HG03108 (cell line): ENCODE results near the gene NEDD4.
"Not testable (repeated sequence)": the region's sequence is repeated elsewhere in the genome, so short reads cannot be mapped to it uniquely, and the experiment has no call there.

ENCODE experiments used
- ATAC-seq: cut with Tn5 transposase; IDR thresholded peaks from one replicate; pipeline ENCODE4 v1.9.1; 2021; ENCODE audit warnings: moderate library complexity; ENCODE audit not compliant: unreplicated experiment

The NEDD4 gene

GRCh38 chr15:56006371-56006770 lies 13.0 kb upstream of the NEDD4 start:
- not testable (repeated sequence) for ATAC-seq

DNA sequence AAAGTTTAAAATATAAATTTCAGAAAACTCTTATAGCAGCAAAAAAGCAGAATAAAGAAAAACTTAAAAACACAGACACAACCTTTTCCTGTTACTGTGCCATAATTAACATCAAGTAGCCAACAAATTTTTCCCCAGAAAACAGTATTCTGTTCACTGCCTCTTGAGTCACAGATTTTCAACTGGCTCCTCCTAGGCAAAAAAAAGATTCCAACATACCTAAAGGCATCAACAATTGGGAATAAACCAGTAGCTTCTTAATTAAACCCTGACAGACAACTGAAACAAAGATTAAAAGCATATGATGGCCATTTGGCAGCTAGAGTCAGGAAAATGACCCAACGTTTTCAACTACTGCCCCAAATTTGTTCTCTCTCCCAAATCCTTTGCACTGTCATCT lies 10.9 kb upstream of the NEDD4 start:
- ATAC-seq: not testable (repeated sequence)

DNA sequence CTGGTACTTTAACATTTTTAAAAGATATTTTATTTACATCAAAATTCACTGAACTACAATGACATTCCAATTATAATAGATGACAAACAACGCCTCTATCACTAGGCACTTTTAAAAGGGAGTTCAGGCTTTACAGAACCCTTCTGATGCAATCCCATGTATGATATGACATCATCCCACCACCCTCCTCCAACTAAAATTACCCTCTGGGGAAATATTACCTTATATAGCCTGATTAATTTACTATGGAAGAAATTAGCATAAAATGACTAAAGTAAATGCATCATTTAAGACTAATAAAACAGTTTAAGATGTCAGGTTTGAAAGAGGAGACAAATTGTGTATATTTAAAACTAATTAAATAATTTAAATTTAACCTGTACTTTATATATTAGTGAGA lies 10.4 kb upstream of the NEDD4 start:
- ATAC-seq: not testable (repeated sequence)

DNA sequence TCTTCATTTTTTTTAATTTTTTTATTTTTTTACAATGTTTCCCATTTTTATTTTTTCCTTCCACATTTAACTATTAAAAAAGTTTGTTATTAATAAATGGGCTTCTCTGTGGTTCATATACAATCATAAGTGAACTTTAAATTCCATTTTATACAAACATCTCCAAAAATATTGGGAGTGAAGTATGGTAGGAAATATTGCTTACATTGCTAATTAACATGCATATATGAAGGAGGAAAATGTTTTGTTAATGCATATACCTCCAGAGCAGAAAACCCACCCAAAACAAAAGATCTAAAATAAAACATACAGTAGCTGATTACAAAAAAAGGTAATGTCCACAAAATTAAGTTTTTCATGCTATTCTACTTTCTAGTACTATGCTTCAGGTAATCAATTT lies 9.9 kb upstream of the NEDD4 start:
- not testable (repeated sequence) for ATAC-seq

DNA sequence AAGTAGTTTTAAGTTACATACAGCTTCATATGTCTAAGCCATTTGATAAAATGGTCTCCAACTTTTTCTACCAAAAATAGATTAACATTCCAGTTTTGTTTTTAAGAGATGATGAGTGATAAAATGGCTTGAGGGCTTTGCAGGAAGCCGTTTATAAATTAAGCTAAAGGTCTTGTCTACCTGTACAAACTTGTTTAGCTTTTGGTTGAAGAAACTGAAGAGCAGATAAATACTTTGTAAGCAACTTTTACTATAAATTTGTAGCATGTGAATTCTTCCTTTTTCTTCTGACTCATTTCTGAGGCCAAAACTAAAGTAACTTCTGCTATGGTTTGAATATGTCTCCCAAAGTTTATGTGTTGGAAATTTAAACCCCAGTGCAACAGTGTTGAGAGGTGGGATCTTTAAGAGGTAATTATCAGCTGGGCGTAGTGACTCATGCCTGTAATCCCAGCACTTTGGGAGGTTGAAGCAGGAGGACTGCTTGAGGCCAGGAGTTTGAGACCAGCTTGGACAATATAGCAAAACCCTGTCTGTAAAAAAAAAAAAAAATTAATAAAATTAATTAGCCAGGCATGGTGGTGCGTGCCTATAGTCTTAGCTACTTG lies 8.2 kb upstream of the NEDD4 start:
- ATAC-seq: no peak

DNA sequence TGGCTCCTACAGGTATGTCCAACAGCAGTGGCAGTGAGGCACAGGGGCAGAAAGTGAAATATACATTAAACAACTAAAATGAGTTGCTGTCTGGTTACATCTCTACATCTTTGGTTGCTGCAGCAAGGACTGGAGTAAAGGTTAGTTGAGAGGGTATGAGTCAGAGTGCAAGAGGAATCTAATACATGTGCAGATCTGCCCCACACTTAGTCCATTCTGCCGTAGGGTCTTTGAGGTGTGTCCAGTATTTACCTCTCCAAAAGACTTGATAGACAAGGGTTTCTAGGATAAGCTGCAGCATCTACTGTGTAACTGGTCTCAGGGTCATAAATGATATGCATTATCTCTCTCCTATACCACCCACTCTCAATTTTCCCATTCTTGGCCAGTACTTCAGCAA lies 6.2 kb upstream of the NEDD4 start:
- ATAC-seq: no peak

- ATAC-seq: no peak
Observed at GRCh38 chr15:55998478-55998877, 5.1 kb upstream of the NEDD4 start.

GRCh38 chr15:55993804-55994560 lies 570 bp upstream of the NEDD4 start:
- ATAC-seq: no peak

DNA sequence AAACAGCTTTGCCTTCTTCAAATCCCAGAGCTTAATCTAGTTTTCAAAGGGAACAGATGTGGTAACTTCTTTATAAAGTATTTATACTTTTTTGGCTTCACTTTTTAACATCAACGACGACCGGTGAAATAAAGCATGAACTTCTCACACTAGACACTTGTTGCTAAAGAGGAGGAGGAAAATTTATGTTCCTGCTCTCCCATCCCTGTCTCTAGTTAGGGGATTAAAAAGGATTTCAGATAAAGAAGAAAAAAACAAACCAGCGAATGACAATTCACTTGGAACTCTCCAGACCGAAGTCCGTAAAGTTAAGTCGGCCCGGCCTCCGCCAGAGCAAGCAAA lies 672 bp downstream of the NEDD4 start:
- ATAC-seq: no peak

- ATAC-seq: no peak
Observed at GRCh38 chr15:55991802-55992768, 1.3 kb downstream of the NEDD4 start.

DNA sequence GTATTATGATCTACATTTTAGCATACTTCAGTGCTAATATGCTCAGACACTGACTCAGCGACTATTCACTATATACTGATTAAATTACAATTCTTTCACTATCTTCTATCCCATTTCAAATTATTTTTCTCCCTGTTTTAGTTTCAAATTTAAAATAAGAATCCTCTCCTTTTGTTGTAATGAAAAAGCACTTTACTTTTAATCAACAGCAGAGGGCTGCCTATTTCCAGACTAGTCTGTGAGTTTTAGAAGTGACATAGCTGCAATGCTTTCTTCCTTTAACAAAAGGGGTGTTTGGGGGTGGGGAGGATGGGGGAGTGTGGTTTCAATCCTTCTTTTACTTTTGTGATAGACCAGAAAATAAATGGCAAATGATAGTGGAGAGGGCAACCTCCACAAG lies 2.4 kb downstream of the NEDD4 start:
- no peak for ATAC-seq

DNA sequence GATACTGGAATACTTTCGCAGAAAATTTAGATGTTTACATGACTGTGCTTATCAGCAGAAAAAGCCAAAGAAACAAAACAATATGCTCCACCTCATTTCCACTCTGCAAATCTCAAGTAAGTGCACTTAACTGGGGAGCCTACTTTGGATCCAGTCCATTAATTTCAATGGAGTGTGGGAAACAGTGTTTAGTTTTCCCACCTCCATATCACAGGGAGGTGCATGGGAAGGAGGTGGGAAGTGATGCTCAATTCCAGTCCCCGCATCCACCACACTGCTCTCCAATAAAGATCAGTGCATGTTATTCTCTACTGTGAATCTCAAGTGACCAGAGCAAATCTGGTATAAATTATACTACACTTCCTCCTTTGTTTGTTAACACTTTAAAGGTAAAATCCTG lies 2.9 kb downstream of the NEDD4 start:
- no peak for ATAC-seq

- no peak for ATAC-seq
Observed at GRCh38 chr15:55989383-55989782, 4.0 kb downstream of the NEDD4 start.

DNA sequence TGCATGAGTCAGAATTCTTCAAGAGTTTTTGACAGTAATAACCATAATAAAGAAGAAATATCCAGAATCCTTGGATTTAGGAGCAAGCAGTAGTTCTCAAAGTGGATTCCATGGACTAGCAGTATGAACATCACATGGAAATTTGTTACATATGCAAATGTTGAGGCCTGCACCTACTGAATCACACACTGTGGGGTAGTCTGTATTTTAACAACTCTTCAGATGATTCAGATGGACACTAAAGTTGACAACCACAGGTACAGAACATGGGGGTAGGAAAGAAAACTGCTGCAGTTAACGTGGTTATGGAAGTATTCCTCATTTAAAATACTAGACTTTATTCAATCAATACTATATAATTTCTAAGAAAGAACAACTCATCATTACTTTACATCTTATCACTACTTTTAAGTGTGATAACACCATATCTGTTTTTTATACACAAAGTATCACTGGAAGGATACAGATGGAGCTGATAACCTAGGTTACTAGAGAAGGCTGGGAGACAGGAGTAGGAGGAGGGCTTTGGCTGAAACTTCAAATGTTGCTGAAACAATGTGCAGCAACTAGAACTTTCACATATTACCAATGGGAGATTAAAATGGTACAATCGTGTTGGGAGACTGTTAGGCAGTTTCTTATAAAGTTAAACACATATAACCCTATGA lies 11.7 kb downstream of the NEDD4 start:
- no peak for ATAC-seq

- no peak for ATAC-seq
Observed at GRCh38 chr15:55980511-55980910, 12.9 kb downstream of the NEDD4 start.

DNA sequence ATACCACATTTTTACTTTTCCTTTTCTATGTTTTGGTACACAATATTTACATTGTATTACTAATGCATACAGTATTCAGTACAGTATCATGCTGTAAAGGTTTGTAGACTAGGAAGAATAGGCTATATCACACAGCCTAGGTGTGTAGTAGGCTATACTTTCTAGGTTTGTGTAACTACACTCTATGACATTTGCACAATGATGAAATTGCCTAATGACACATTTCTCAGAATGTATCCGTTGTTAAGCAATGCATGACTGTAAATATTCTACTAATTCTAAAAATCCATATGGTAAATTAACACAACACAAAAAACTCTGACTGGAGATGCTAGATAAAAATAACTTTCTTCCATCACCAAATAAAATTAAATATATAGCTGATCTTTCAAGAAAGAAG lies 16.2 kb downstream of the NEDD4 start:
- no peak for ATAC-seq

DNA sequence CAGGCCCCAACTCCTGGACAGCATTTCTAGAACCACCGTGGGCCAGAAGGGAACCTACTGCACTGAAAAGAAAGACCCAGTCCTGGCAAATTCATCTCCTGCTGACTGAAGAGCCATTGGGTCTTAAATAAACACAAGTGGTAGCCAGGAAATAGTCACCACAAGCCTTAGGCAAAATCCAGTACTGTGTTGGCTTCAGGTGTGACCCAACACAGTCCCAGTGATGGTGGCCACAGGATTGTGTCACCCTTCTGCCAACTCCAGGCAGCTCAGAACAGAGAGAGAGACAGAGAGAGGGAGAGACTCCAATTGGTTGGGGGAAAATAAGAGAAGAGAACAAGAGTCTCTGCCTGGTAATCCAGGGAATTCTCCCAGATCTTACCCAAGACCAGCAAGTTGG lies 23.1 kb downstream of the NEDD4 start:
- no peak for ATAC-seq

DNA sequence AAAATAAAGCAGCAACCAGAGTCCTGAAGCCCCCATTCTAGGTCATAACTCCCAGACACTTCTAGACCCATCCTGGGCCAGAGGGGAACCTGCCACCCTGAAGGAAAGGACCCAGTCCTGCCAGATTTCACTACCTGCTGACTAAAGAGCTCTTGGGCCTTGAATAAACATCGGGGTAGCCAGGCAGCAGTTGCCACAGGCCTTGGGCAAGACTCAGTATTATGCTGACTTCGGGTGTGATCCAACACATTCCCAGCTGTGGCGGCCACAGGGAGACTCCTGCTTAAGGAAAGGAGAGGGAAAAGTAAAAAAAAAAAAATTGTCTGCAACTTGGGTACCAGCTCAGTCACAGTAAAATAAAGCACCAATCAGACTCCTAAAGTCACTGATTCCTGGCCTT lies 23.8 kb downstream of the NEDD4 start:
- no peak for ATAC-seq

GRCh38 chr15:55968923-55969322 lies 24.5 kb downstream of the NEDD4 start:
- ATAC-seq: no peak

DNA sequence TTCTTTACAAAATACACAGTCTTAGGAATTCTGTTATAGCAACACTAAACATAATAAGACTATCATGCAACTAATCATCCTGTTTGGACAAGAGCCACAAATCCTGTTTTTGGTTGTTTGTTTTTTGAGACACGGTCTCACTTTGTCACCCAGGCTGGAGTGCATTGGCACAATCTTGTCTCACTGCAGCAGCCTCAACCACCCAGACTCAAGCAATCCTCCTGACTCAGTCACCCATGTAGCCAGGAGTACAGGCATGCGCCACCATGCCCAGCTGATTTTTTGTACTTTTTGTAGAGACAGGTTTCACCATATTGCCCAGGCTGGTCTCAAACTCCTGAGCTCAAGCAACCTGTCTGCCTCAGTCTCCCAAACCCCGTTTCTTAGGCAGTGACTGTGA lies 28.3 kb downstream of the NEDD4 start:
- no peak for ATAC-seq

- no peak for ATAC-seq
Observed at GRCh38 chr15:55960946-55961345, 32.5 kb downstream of the NEDD4 start.
